HL-60/S4 (cell line): ENCODE data around the gene RASGRP4.

Source experiments
- in situ Hi-C: fragments of 300-500 bp; cut with MboI; formaldehyde crosslinking; loops from 2 replicates; pipeline ENCODE4 v1.14.3; 2022; ENCODE audit warnings: low sequenced_read_pairs

The RASGRP4 gene

GRCh38 chr19:38392707-38393308 is 33.2 kb downstream of the RASGRP4 start:
- in situ Hi-C loops: no loop called here

- in situ Hi-C loops: no loop called here
Observed at GRCh38 chr19:38391911-38392464, 34.0 kb downstream of the RASGRP4 start.

GRCh38 chr19:38389957-38390924 is 35.8 kb downstream of the RASGRP4 start:
- in situ Hi-C loops: no loop called here

GRCh38 chr19:38389101-38389925 is 36.7 kb downstream of the RASGRP4 start:
- in situ Hi-C loops: no loop called here

- in situ Hi-C loops: no loop called here
Observed at GRCh38 chr19:38388349-38389100, 37.5 kb downstream of the RASGRP4 start, which contains the start of gene SPRED3. TSS of gene SPRED3 (plus strand) at chr19:38388697. CDS start at chr19:38390303, 1,606 bp downstream.

- in situ Hi-C loops: no loop called here
Observed at GRCh38 chr19:38387550-38388348, 38.3 kb downstream of the RASGRP4 start, which contains the start of gene GGN. TSS of gene GGN (minus strand) at chr19:38388034. CDS start at chr19:38387261, 773 bp downstream.

GRCh38 chr19:38386971-38387549 is 39.0 kb downstream of the RASGRP4 start:
- in situ Hi-C loops: no loop called here

- in situ Hi-C loops: no loop called here
Observed at GRCh38 chr19:38386300-38386970, 39.6 kb downstream of the RASGRP4 start.

GRCh38 chr19:38385804-38386257 is 40.2 kb downstream of the RASGRP4 start:
- in situ Hi-C loops: no loop called here

- in situ Hi-C loops: no loop called here
Observed at GRCh38 chr19:38385057-38385803, 40.8 kb downstream of the RASGRP4 start.

GRCh38 chr19:38384209-38385027 is 41.6 kb downstream of the RASGRP4 start:
- in situ Hi-C loops: no loop called here

- in situ Hi-C loops: no loop called here
Observed at GRCh38 chr19:38383743-38384142, 42.3 kb downstream of the RASGRP4 start.

- in situ Hi-C loops: no loop called here
Observed at GRCh38 chr19:38383184-38383583, 42.8 kb downstream of the RASGRP4 start.

GRCh38 chr19:38381138-38381537 is 44.9 kb downstream of the RASGRP4 start:
- in situ Hi-C loops: no loop called here

- in situ Hi-C loops: no loop called here
Observed at GRCh38 chr19:38378866-38379265, 47.2 kb downstream of the RASGRP4 start.

GRCh38 chr19:38377052-38377451 is 49.0 kb downstream of the RASGRP4 start:
- in situ Hi-C loops: no loop called here

- in situ Hi-C loops: no loop called here
Observed at GRCh38 chr19:38376576-38376975, 49.4 kb downstream of the RASGRP4 start.
